HEK293 (cell line): Measurements from ENCODE around the gene OLR1.

Source experiments
- GFI1B ChIP-seq: fragments of 450-650 bp; formaldehyde crosslinking; IDR thresholded peaks from 2 replicates; pipeline ENCODE4 v1.5.1; 2016; ENCODE audit warnings: missing biosample characterization, missing genetic modification characterization
- KLF16 ChIP-seq: fragments of 450-650 bp; formaldehyde crosslinking; IDR thresholded peaks from 2 replicates; pipeline ENCODE4 v1.5.1; 2017; ENCODE audit warnings: missing biosample characterization, missing genetic modification characterization
- MYNN ChIP-seq: fragments of 450-650 bp; formaldehyde crosslinking; IDR thresholded peaks from 2 replicates; pipeline ENCODE4 v1.5.1; 2016; ENCODE audit warnings: missing biosample characterization, missing genetic modification characterization, borderline replicate concordance
- REST ChIP-seq: fragments of 450-650 bp; formaldehyde crosslinking; IDR thresholded peaks from 2 replicates; pipeline ENCODE4 v1.5.1; 2016; ENCODE audit warnings: missing biosample characterization, missing genetic modification characterization
- SP2 ChIP-seq: fragments of 450-650 bp; formaldehyde crosslinking; IDR thresholded peaks from 2 replicates; pipeline ENCODE4 v1.5.1; 2016; ENCODE audit warnings: missing biosample characterization, missing genetic modification characterization
- TRIM28 ChIP-seq: IDR thresholded peaks from 2 replicates; pipeline ENCODE4 v1.6.1; 2011; ENCODE audit warnings: low read length, control low read depth, borderline replicate concordance
- ZBTB8A ChIP-seq: fragments of 450-650 bp; formaldehyde crosslinking; IDR thresholded peaks from 2 replicates; pipeline ENCODE4 v1.5.1; 2016; ENCODE audit warnings: missing biosample characterization, missing genetic modification characterization
- ZNF146 ChIP-seq: fragments of 450-650 bp; formaldehyde crosslinking; IDR thresholded peaks from 2 replicates; pipeline ENCODE4 v1.5.1; 2016; ENCODE audit warnings: missing biosample characterization, missing genetic modification characterization
- ZNF24 ChIP-seq: fragments of 450-650 bp; formaldehyde crosslinking; IDR thresholded peaks from 2 replicates; pipeline ENCODE4 v1.5.1; 2016; ENCODE audit warnings: missing biosample characterization, missing genetic modification characterization
- ZNF549 ChIP-seq: fragments of 450-650 bp; IDR thresholded peaks from 2 replicates; pipeline ENCODE4 v1.5.1; 2018; ENCODE audit warnings: missing biosample characterization, missing genetic modification characterization, mild to moderate bottlenecking, inconsistent platforms, moderate library complexity
- ZNF560 ChIP-seq: fragments of 450-650 bp; formaldehyde crosslinking; IDR thresholded peaks from 2 replicates; pipeline ENCODE4 v1.5.1; 2017; ENCODE audit warnings: missing biosample characterization, missing genetic modification characterization, borderline replicate concordance
- ZNF776 ChIP-seq: fragments of 450-650 bp; formaldehyde crosslinking; IDR thresholded peaks from 2 replicates; pipeline ENCODE4 v1.5.0; 2017; ENCODE audit warnings: missing biosample characterization, missing genetic modification characterization, borderline replicate concordance
- TF ChIP-seq, protein P1 (sequence below): fragments of 450-650 bp; formaldehyde crosslinking; IDR thresholded peaks from 2 replicates; pipeline ENCODE4 v1.5.1; 2016; ENCODE audit warnings: missing biosample characterization, missing genetic modification characterization
- TF ChIP-seq, protein P2 (sequence below): fragments of 450-650 bp; formaldehyde crosslinking; IDR thresholded peaks from 2 replicates; pipeline ENCODE4 v1.5.1; 2016; ENCODE audit warnings: missing biosample characterization, missing genetic modification characterization

GRCh38 chr12:10178821-10179220 lies 6.9 kb upstream of the OLR1 start, which contains the start of gene TMEM52B:
- TF ChIP-seq ZNF549 (tag by site-specific recombination) = no peak
- TF ChIP-seq, protein P1, sequence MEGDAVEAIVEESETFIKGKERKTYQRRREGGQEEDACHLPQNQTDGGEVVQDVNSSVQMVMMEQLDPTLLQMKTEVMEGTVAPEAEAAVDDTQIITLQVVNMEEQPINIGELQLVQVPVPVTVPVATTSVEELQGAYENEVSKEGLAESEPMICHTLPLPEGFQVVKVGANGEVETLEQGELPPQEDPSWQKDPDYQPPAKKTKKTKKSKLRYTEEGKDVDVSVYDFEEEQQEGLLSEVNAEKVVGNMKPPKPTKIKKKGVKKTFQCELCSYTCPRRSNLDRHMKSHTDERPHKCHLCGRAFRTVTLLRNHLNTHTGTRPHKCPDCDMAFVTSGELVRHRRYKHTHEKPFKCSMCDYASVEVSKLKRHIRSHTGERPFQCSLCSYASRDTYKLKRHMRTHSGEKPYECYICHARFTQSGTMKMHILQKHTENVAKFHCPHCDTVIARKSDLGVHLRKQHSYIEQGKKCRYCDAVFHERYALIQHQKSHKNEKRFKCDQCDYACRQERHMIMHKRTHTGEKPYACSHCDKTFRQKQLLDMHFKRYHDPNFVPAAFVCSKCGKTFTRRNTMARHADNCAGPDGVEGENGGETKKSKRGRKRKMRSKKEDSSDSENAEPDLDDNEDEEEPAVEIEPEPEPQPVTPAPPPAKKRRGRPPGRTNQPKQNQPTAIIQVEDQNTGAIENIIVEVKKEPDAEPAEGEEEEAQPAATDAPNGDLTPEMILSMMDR = no peak
- TF ChIP-seq, protein P2, sequence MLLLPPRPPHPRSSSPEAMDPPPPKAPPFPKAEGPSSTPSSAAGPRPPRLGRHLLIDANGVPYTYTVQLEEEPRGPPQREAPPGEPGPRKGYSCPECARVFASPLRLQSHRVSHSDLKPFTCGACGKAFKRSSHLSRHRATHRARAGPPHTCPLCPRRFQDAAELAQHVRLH (tag by site-specific recombination) = no peak
- TF ChIP-seq GFI1B = no peak
- no peak for TF ChIP-seq MYNN
- no peak for TF ChIP-seq ZNF776
- no peak for TF ChIP-seq ZNF146
- TF ChIP-seq KLF16 (tag by site-specific recombination) = no peak
- TF ChIP-seq SP2 (tag by site-specific recombination) = no peak
- TF ChIP-seq ZNF24 = no peak
- TF ChIP-seq ZBTB8A (tag by site-specific recombination) = no peak
- TF ChIP-seq TRIM28 = no peak
- no peak for TF ChIP-seq REST (tag by site-specific recombination)
- TF ChIP-seq ZNF560 = no peak
